ENCODE results near the gene CREB5.
"Not testable (repeated sequence)": the region's sequence is repeated elsewhere in the genome, so short reads cannot be mapped to it uniquely, and the experiment has no call there.

The CREB5 gene

GRCh38 chr7:28793381-28794085, 381.2 kb downstream of the CREB5 start:
- no peak for DNase-seq

DNA sequence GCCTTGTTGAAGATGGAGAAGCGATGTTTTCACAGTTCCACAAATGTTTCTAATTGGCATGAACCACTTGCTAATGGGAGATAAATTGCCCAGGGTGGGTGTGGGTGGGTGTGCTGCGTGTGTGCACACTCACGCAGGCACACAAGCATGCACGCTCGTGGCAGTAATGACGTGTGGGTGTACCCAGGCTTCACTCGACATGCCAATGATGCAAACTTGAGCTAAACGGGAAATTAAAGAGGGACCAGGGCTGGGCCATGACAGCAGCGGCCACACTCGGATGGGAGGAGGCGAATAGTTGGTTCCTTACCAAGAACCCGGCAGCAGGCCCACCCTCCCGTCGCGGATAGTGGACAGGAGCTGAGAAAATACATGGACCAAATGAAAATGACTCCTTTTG, 386.0 kb downstream of the CREB5 start:
- DNase-seq: no peak

GRCh38 chr7:28799619-28800018, 387.3 kb downstream of the CREB5 start:
- DNase-seq: no peak

- DNase-seq: no peak
Observed at GRCh38 chr7:28800150-28800549, 387.8 kb downstream of the CREB5 start.

- no peak for DNase-seq
Observed at GRCh38 chr7:28802450-28802849, 390.1 kb downstream of the CREB5 start.

- no peak for DNase-seq
Observed at GRCh38 chr7:28804157-28804556, 391.8 kb downstream of the CREB5 start.

DNA sequence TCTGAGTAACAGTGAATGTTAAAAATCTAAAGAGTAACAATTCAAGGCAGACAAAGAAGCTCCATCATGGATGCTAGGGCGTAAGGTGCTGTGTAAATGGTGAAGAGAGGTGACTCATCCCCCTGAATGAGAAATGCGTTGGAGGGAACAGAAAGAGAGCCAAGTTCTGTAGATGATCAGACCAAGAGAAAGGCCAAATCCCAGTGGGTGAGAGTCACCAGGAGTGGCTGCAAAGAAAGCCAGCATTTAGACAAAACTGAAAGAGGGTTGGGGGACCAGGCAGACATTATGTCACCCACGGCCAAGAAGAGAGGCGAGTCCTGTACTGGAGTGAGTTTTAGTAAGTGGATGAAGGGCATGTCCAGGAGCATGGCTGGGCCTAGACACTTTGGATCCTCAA, 392.7 kb downstream of the CREB5 start:
- DNase-seq: no peak

- DNase-seq: no peak
Observed at GRCh38 chr7:28806841-28807240, 394.5 kb downstream of the CREB5 start.

DNA sequence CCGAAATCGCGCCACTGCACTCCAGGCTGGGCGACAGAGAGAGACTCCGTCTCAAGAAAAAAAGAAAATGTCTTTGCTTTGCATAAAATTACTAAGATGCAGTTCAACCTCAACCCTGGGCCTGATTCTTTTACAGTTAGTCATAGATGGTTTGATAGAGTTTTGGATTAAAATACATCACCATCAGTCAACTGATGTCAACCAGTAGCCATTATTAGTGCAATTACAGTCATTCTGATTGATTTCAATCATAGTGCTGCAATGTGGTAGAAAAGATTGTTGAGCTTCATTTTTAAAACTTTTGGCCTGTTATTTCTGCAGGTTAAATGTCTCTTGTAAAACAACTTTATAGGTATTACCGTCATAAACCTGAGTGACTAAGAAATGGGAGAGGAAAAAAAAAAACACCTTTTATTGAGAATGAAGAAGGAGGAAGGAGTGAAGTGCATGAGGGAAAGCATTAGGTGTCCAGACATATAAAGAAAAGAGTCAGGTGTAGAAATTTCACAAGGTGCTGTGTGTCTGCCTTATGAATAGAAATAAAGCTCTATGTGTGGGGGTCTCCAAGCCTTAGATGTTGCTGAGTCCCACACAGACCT, 395.2 kb downstream of the CREB5 start:
- DNase-seq: no peak

DNA sequence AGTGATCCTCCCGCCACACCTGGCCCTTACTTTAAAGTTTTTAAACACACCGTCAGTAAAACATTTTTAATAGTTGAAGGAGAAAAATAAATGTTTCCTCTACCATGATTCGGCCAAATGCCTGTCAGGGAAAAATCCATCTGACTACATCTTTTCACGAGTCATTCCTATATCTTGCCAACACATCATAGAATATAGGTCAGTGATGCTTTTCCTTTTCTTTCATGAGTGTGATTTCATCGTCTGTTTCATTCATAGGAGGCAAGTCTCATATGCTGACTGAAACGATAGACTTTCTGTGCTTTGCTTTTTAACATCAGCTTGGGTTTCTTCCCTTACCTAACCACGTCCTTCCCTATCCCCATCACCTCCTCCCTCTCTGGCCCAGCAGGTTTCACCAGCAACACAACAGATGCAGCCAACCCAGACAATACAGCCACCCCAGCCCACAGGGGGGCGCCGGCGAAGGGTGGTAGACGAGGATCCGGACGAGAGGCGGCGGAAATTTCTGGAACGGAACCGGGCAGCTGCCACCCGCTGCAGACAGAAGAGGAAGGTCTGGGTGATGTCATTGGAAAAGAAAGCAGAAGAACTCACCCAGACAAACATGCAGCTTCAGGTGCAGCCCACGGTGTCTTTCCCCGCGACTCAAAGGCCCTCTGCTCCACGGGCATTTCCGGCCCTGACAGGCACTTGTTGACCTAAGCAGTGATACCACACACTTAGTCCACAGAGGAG, 396.6 kb downstream of the CREB5 start:
- DNase-seq: no peak

- DNase-seq: no peak
Observed at GRCh38 chr7:28811008-28811407, 398.7 kb downstream of the CREB5 start.

GRCh38 chr7:28811701-28812430, 399.5 kb downstream of the CREB5 start:
- DNase-seq: no peak

GRCh38 chr7:28812616-28813015, 400.3 kb downstream of the CREB5 start:
- DNase-seq: peak; percentile 25

- no peak for DNase-seq
Observed at GRCh38 chr7:28813243-28813962, 401.1 kb downstream of the CREB5 start.

- DNase-seq: no peak
Observed at GRCh38 chr7:28815369-28815927, 403.1 kb downstream of the CREB5 start.

GRCh38 chr7:28815928-28816373, 403.6 kb downstream of the CREB5 start:
- DNase-seq: no peak

DNA sequence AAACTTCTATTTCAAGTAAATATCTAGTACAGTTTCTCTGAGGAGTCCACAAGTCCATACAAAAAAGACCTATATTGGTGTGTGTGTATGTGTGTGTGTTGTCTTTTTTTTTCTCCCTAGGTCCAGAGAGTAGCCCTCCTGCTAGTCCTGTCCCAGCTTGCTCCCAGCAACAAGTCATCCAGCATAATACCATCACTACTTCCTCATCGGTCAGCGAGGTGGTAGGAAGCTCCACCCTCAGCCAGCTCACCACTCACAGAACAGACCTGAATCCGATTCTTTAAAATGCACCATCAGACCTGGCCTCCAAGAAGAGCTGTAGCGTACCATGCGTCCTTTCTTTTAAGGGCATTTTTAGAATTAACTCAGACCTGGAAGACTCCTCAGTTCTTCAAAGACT, 406.7 kb downstream of the CREB5 start:
- no peak for DNase-seq

GRCh38 chr7:28823582-28823981, 411.3 kb downstream of the CREB5 start:
- DNase-seq: no peak

DNA sequence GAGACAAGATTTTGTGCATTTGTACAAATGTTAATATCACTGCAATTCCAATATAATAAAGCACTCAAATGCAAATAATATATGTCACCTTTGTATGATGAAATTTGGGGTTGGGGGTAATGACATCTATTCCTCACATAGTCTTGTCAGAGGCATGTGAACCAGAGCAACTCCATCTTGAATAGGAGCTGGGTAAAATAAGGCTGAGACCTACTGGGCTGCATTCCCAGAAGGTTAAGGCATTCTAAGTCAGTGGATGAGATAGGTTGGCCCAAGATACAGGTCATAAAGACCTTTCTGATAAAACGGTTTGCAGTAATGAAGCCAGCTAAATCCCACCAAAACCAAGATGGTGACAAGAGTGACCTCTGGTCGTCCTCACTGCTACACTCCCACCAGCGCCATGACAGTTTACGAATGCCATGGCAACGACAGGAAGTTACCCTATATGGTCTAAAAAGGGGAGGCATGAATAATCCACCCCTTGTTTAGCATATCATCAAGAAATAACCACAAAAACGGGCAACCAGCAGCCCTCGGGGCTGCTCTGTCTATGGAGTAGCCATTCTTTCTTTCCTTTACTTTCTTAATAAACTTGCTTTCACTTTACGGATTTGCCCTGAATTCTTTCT, 413.6 kb downstream of the CREB5 start:
- not testable (repeated sequence) for DNase-seq

DNA sequence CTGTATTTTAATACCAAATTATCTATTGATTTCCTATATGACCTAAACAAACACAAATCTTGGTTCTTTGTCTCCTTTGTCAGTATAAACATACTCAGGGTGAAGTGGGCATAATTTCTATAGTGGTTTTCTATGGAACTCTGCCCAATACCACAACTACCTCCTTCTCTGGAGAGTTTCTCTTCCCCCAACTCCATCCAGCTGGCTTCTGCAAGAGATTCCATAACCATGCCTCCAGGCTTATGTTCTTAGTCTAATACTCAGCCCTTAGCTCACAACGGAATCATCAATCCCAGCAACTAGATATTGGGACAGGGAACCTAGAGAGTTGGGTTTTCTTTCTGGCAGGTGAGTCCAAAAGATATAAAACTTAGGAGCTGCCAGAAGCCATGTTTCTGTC, 418.5 kb downstream of the CREB5 start:
- DNase-seq: peak; percentile 42

GRCh38 chr7:28832669-28833068, 420.4 kb downstream of the CREB5 start:
- DNase-seq: no peak

DNA sequence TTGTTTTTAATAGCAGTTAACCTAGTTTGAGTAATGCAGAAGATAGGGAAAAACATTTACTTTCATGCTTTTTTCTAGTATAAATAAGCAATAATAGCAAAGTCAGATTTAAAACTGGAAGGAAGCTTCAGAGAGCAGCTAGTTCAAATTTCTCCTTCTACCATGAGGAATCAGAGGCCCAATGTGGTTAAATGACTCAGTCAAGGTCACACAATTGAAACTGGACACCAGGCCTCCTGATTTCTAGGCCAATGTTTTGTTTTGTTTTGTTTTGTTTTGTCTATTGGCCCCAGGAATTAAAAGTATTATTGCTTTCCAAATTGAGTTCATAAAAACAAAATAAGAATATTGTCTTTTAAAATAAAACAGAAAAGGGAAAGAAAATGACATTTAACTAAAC, 423.5 kb downstream of the CREB5 start:
- no peak for DNase-seq
